Progenitor cell of endocrine pancreas (in vitro differentiated cells): ENCODE results near the gene THOC6. TPM values are rescaled to one million over a fixed set of nuclear protein-coding genes. Genes with fewer than 3 reads are reported as not detected.

Source experiments
- DNase-seq: peaks from one replicate; pipeline ENCODE4 v3.0.0; 2021; ENCODE audit warnings: low spot score; ENCODE audit not compliant: unreplicated experiment
- H3K27ac Mint-ChIP-seq: 2 replicates; pipeline ENCODE4 v1.8.0; 2021; ENCODE audit warnings: mild to moderate bottlenecking, moderate library complexity, mixed read lengths
- H3K27me3 Mint-ChIP-seq: 2 replicates; pipeline ENCODE4 v1.8.0; 2021; ENCODE audit warnings: mixed read lengths
- H3K36me3 Mint-ChIP-seq: 2 replicates; pipeline ENCODE4 v1.8.0; 2022; ENCODE audit warnings: mixed read lengths; ENCODE audit not compliant: insufficient read depth
- H3K4me1 Mint-ChIP-seq: 2 replicates; pipeline ENCODE4 v1.8.0; 2021; ENCODE audit warnings: low read depth, mixed read lengths
- H3K4me3 Mint-ChIP-seq: 2 replicates; pipeline ENCODE4 v1.8.0; 2021; ENCODE audit warnings: low read depth, mild to moderate bottlenecking, moderate library complexity, mixed read lengths
- H3K9me3 Mint-ChIP-seq: 2 replicates; pipeline ENCODE4 v1.8.0; 2021; ENCODE audit warnings: low read depth, mixed read lengths
- total RNA-seq: library from RNA; stranded (reverse); gene quantifications from 2 replicates; pipeline ENCODE4 v1.2.1, GENCODE V29; 2021
- TF ChIP-seq, protein P1 (sequence below): fragments of 200-600 bp; sonication (generic); IDR thresholded peaks from one replicate; pipeline ENCODE4 v1.5.0; 2021; ENCODE audit warnings: antibody characterized with exemption, mild to moderate bottlenecking; ENCODE audit not compliant: unreplicated experiment

THOC6 gene
- total RNA-seq, 1 donor from 2014 or later: 47.4 TPM

DNA sequence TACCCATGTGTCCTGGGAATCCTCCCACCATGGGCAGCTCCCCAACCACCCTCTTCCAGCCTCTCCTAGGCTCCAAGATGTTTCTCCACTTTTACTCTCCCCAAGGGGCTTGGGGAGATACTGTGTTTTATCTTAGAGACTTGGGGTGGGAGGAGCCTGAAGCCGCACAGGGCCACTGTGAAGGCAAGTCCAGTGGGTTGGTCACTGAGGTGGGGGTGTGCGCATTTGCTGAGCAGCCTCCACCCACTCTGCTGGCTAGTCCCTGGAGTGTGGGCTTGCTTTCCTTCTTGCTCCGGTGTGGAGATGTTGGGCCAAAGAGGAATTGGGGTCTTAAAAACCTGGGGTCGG, 15.2 kb upstream of the THOC6 start:
- peaks cover 54% of the 10 kb centered on the region for H3K4me1 Mint-ChIP-seq
- no peak for DNase-seq
- H3K36me3 Mint-ChIP-seq: no peaks in the 10 kb centered on the region
- peak overlapping the region; percentile 97 for H3K27ac Mint-ChIP-seq
- TF ChIP-seq, protein P1, sequence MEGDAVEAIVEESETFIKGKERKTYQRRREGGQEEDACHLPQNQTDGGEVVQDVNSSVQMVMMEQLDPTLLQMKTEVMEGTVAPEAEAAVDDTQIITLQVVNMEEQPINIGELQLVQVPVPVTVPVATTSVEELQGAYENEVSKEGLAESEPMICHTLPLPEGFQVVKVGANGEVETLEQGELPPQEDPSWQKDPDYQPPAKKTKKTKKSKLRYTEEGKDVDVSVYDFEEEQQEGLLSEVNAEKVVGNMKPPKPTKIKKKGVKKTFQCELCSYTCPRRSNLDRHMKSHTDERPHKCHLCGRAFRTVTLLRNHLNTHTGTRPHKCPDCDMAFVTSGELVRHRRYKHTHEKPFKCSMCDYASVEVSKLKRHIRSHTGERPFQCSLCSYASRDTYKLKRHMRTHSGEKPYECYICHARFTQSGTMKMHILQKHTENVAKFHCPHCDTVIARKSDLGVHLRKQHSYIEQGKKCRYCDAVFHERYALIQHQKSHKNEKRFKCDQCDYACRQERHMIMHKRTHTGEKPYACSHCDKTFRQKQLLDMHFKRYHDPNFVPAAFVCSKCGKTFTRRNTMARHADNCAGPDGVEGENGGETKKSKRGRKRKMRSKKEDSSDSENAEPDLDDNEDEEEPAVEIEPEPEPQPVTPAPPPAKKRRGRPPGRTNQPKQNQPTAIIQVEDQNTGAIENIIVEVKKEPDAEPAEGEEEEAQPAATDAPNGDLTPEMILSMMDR: no peak
- H3K9me3 Mint-ChIP-seq: no peaks in the 10 kb centered on the region
- H3K27me3 Mint-ChIP-seq: no peaks in the 10 kb centered on the region
- H3K4me3 Mint-ChIP-seq: peak overlapping the region; percentile 59

DNA sequence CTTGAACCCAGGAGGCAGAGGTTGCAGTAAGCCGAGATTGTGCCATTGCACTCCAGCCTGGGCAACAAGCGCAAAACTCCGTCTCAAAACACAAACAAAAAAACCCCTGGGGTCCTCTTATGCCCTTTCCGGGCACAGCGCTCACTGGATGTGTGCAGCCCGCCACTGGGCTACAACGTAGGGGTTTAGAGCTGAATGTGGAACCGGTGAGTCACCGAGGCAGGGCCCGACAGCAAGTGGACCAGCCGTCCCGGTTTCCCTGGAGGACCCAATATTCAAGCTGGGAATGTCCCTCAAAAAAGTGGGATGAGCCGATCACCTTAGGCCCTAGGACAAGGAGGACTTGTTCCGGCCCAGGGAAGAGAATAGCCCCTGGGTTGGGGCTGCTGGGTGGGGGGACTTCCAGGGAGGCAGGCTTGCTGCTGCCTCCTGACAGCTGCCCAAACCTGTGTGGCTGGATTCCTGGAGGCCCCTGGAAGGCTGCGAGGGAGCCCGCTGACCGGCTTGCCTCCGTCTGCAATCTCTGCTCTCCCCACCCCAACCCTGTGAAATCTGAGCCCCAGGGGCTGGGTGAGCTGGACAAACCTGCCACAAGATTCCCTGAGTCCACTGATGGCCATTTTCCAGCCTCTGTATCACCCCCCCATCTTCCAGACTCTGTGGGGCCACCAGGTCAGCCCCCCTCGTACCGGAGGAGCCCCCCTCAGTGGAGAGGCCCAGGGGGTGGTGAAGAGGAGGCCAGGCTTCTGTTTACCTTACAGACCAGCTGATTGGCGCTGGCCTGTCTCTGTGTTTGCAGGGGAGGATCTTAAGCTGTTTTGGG, 14.1 kb upstream of the THOC6 start:
- Mint-ChIP-seq H3K36me3 (peaks cover 4% of the 10 kb centered on the region), H3K9me3 (no peaks in the 10 kb centered on the region), H3K27ac (peak overlapping the region; percentile 97), H3K4me3 (peak overlapping the region; percentile 53), H3K27me3 (no peaks in the 10 kb centered on the region), H3K4me1 (peaks cover 63% of the 10 kb centered on the region)
- TF ChIP-seq, protein P1: no peak
- DNase-seq: peak; percentile 91

DNA sequence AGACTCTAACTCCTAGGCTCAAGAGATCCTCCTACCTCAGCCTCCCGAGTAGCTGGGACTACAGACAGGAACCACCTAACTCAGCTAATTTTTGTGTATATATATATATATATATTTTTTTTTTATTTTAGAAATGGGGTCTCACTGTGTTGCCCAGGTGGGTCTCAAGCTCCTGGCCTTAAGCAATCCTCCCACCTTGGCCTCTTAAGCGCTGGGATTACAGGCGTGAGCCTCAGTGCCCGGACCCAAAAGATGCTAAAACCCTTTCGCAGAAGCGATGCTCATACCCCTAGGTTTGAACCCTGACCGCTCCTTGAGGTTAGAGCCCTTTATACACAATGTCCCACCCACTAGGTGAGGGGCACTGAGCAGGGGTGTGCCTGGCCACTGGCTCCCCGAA, 13.3 kb upstream of the THOC6 start:
- DNase-seq: no peak
- TF ChIP-seq, protein P1: no peak
- Mint-ChIP-seq H3K9me3 (no peaks in the 10 kb centered on the region), H3K36me3 (peaks cover 8% of the 10 kb centered on the region), H3K4me1 (peaks cover 70% of the 10 kb centered on the region), H3K4me3 (no peak overlapping the region), H3K27ac (peak overlapping the region; percentile 97), H3K27me3 (no peaks in the 10 kb centered on the region)

DNA sequence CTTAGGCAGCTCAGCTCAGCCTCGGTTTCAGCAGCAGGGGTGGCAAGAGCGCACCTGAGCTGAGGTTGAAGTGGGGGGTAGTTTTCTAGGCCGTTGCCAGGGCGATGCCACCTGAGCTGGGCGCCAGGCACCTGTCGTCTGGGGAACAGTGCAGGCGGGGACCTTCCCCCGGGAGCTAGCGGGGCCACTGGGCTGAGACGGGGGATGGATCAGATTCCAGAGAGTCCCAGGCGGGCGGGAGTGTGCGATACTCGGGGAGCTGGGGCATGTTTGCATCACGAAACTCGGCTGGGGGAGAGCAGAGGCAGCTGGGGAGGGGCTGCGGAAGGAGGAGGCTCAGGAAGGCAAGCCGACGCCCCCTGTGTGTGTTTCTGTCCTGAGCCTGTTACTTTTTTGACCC, 11.6 kb upstream of the THOC6 start:
- TF ChIP-seq, protein P1: no peak
- Mint-ChIP-seq H3K4me1 (peaks cover 71% of the 10 kb centered on the region), H3K27ac (peak overlapping the region; percentile 93), H3K27me3 (no peaks in the 10 kb centered on the region), H3K36me3 (peaks cover 12% of the 10 kb centered on the region), H3K4me3 (peak overlapping the region; percentile 44), H3K9me3 (no peaks in the 10 kb centered on the region)
- DNase-seq: no peak

- Mint-ChIP-seq H3K9me3 (no peaks in the 10 kb centered on the region), H3K4me1 (peaks cover 65% of the 10 kb centered on the region), H3K27me3 (no peaks in the 10 kb centered on the region), H3K36me3 (peaks cover 13% of the 10 kb centered on the region), H3K27ac (peak within 1 kb of the TSS; percentile 93), H3K4me3 (peak within 1 kb of the TSS; percentile 44)
- TF ChIP-seq, protein P1: no peak
- no peak for DNase-seq
Measured at GRCh38 chr16:3012828-3013420, 10.9 kb upstream of the THOC6 start, which contains the start of gene CLDN9. TSS of gene CLDN9 (plus strand) at chr16:3012923. CDS start at chr16:3013363, 440 bp downstream.
